GM18520 (cell line): ENCODE results near the gene PTGDS.

ENCODE experiments used
- ATAC-seq: cut with Tn5 transposase; IDR thresholded peaks from one replicate; pipeline ENCODE4 v1.9.1; 2021; ENCODE audit not compliant: unreplicated experiment

The PTGDS gene

DNA sequence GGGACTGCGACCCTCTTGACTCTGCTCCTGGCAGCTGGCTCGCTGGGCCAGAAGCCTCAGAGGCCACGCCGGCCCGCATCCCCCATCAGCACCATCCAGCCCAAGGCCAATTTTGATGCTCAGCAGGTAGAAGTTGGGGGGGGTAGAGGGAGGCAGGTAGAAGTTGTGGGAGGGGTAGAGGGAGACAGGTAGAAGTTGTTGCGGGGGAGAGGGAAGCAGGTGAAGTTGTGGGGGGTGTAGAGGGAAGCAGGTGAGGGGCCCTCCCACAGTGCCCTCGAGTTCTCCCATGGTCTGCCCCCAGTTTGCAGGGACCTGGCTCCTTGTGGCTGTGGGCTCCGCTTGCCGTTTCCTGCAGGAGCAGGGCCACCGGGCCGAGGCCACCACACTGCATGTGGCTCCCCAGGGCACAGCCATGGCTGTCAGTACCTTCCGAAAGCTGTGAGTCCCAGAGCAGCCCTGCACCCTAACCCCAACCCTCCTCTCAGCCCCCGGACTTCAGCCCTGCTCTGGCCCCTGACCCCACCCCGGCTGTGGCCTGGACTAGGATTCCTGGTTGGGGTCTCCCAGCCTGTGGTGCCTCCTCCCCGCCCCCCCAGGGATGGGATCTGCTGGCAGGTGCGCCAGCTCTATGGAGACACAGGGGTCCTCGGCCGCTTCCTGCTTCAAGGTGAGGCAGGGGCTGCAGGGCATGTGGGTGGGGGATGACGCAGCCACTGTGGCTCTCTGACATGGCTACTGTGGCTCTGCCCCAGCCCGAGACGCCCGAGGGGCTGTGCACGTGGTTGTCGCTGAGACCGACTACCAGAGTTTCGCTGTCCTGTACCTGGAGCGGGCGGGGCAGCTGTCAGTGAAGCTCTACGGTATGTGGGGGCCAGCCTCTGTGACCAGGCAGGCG, 31.7 kb upstream of the PTGDS start:
- no peak for ATAC-seq

DNA sequence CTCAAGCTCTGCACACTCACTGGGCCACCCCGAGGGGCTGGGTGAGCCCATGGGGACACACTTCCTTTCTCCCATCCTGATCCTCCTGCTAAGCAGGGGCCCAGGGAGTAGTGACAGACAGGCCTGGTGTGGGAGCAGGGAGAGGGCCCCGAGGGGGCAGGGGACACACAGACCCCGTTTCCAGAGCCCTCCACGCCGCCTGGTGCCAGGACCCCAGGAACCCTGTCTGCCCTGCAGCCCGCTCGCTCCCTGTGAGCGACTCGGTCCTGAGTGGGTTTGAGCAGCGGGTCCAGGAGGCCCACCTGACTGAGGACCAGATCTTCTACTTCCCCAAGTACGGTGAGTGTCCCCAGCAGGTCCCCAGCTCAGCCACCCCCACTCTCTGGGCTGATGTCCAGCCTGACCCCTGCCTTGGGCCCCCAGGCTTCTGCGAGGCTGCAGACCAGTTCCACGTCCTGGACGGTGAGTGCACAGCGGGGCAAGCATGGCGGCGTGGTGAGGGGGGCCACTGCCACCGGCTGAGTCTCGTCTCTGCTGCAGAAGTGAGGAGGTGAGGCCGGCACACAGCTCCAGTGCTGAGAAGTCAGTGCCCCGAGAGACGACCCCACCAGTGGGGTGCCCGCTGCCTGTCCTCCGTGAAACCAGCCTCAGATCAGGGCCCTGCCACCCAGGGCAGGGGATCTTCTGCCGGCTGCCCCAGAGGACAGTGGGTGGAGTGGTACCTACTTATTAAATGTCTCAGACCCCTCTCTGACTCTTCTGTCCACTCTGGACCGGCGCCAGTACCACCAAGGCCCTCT, 30.9 kb upstream of the PTGDS start:
- no peak for ATAC-seq

DNA sequence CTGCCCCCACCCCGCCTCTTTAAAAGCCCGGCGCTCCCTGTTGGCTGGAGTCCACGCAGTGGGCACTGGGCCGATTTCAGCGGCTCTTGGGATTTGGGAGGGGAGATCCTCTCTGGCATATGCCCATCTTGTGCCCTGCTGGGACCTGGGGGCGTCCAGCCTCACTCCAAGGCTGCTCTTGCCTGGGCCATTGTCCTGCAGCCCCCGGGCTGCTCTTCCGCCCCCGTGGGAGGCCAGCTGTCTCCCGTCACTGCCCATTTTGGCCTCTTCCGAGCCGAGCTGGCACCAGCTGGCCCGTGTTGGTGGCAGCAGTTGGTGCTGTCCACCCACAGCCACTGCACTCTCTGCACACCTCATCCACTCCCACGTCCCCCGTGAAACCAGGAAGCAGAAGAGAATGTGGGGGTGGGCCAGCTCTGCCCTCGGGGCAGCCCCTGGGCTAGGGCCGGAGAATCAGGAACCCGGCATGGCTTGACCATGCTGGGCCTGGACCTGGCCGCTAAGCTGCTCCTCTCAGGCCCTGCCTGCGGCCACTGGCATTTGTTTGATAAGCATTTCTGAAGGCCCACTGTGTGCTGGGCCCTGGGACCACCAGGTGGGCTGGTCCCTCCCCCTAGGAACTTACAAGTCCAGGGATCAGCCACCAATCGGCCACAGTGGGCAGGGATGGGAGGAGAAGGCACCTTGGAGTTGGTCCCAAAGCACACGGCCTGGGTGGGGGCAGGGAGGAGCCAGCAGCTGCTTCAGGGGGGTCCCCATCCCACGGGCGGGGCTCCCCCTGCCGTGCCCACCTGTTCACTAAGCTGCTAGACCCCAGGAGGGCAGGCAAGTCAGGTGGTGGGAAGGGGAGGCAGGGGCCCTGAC, 30.0 kb upstream of the PTGDS start:
- ATAC-seq, result no peak

DNA sequence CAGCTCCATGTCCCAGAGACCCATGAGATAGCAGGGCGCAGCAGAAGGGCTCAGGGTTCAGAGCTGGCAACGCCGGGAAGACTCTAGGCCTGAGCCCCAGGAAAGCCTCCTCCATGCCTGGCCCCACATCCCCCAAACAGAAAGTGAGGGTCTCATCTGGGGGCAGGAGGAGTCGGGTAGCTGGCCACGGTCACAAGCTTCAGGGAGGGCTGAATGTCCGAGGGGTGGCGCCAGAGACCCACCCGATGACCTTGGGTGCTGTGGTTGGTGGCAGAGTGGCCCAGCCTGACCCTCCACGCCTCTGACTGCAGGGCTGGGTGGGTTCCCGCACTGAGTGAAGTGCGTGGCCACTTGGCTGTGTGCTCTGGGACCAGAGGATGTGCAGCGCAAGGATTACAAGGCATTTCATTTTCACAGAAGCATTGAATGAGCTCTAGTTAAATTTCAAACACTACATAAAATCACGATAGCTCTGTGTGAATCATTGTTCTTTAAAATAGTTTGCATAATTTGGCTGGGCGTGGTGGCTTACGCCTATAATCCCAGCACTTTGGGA, 29.3 kb upstream of the PTGDS start:
- ATAC-seq, result no peak

DNA sequence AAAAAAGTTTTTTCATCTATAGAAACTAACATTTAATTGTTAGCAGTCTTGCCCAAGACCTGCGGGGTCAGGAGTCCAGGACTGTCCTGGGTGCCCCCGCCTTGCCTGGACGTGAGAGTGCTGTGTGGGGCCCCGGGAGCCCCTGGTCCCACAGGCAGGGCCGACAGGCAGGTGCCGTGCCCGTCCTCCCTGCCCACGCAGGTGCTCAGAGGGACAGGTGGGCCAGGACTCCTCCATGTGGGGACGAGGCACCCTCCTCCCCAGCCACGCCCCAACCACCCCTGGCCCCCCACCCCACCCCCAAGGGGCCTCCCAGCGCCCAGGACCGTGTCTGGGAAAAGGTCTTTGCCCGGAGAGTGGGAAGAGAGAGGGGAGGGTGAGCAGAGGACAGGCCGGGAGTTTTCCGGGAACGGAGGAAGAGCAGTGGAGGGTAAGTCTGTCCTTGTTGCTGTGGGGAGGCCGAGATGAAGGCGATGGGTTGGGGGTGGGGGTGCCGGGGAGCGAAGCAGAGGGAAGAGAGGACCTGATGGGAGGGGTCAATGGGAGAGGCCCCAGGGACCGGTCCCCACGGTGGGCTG, 28.0 kb upstream of the PTGDS start:
- no peak for ATAC-seq

DNA sequence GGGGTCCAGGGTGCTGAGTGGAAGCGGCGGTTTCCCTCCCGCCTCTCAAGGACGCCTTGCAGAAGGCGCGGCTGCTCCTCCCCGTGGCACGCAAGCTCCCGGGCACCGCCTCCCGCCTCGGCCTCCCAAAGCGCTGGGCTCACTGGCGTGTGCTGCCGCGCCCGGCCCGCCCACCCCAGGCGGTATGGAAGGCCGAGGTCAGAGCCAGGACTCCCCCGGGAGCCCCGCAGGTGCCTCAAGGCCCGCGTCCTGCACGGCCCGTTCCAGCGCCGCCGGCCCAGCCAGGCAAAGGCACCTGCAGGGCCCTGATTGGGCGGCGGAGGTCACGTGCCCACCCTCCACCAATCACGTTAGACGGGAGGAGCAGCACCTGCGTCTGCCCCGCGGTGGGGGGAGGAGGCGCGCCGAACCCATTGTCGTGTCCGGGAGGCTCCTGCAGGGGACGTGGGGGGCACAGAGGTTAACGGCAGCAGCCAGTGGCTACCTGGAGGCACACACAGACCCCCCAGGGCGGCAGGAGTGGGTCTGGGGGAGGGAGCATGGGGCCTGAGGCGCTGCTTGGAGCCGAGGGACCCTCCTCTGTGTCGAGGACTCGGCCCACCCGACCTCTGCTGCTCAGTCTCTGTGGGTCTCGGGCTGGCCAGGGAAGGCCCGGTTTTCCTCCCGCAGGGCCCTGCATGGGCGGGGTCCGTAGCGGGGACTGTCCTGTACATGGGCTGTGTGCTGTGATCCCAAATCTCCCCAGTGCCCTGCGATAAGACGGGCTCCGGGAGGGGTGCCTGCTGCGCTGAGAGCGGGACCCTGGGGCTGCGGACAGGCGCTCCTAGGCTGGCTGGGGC, 27.3 kb upstream of the PTGDS start:
- ATAC-seq, result peak; percentile 76

DNA sequence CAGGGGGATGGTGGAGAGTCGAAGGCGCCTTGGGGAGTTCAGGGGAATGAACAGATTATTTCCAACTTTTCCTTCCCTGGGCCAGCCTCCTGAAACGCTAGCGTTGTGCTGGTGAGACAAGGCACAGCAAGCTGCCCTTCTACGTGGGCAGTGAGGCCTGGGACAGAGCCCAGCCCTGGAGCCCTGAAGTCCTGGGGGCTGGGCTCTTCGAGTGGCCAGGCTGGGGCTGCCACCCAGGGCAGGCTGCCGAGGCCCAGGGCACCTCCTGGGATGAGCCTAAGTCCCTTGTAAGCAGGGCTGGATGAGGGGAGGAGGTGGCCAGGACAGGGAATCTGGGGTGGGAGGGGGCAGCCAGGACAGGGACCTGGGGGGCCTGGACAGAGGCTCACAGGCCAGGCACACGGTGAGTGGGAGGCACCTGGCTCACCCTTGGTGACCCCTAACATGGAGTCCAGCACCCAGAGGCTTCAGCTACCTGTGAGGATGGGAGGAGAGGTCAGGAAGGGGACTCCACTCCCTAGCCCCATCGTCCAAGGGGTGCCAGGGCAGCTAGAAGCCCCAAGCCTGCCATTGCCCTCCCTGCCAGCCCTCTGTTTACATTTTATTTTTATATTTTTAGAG, 26.5 kb upstream of the PTGDS start:
- ATAC-seq, result no peak

DNA sequence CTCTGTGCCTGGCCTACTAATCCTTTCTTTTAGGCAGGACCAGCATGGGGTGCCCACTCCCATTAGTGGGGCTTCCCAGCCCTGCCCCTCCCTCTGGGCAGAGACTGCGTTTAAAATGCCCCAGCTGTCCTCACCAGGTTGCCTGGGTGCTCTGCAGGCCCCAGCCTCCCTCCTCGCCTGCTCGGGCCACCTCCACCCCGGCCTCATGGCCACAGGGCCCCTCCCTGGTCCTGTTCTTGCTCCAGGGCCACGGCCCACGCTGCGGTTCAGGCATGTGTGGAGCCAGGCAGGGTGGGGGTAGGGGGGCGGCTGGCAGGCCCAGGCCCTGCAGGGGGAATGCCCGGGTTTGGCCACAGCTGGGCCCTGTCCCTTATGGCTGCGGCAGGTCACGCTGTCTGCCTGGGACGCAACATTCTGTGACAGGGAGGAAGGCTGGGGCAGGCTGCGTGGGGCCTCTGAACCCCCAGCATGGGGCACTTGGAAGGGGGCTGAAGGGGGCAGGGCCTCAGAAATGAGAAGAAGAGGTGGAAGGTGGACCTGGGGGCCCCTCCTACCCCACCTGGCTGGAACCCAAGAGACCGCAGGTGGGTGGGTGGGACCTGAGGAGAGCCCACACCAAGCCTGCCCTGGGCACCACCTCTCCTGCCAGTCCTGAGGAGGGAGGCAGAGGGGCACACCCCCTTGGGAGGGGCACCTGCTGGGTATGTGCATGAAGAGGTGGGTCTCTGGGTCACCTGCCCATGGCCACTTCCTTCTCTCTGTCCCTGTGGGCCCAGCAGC, 25.6 kb upstream of the PTGDS start, which contains the start of gene LCN12:
Gene LCN12, plus strand, starts transcription at position 733 of the 780 bp plus-strand sequence. CDS start 55 bp downstream, outside the sequence.
- no peak for ATAC-seq

DNA sequence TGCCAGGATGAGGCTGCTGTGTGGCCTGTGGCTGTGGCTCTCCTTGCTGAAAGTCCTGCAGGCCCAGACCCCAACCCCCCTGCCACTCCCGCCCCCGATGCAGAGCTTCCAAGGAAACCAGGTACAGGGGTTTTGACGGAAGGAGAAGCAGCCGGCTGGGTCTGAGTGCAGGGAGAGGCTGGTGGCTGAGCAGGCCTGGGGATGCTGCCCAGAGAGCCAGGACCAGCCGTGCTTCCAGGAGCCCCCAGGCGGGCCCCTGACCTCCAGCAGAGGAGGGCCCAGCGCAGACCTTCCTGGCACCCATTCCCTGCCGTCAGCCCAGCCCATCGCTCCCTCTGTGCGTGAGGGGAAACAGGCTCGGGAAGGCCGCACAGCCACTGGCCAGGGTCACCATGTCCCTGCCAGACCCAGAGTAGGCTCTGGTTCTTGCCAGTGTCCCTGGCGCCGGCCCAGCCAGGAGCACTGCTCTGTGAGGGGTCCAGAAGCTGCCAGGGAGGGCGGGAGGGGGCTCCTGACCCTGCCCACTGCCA, 24.9 kb upstream of the PTGDS start:
- no peak for ATAC-seq

DNA sequence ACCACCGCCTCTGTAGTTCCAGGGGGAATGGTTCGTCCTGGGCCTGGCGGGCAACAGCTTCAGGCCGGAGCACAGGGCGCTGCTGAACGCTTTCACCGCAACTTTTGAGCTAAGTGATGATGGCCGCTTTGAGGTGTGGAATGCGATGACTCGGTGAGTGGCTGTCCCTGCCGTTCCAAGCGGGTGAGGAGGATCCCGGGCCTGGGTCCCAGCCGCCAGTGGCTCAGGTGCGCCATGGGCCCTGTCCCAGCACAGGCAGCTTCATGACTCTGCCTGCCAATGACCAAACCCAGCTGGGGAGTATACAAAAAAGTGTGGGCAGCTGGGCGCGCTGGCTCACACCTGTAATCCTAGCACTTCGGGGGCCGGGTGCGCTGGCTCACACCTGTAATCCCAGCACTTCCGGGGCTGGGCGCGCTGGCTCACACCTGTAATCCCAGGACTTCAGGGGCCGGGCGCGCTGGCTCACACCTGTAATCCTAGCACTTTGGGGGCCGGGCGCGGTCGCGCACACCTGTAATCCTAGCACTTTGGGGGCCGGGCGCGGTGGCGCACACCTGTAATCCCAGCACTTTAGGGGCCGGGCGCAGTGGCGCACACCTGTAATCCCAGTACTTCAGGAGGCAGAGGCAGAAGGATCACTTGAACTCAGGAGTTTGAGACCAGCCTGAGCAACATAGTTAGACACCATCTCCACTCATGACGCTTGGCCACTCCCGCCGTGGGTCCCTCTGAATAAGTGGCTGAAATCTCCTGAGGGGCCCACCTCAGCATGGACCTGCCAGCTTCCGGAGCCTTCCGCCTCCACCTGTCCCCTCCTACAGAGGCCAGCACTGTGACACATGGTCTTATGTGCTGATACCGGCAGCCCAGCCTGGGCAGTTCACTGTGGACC, 24.2 kb upstream of the PTGDS start:
- no peak for ATAC-seq

DNA sequence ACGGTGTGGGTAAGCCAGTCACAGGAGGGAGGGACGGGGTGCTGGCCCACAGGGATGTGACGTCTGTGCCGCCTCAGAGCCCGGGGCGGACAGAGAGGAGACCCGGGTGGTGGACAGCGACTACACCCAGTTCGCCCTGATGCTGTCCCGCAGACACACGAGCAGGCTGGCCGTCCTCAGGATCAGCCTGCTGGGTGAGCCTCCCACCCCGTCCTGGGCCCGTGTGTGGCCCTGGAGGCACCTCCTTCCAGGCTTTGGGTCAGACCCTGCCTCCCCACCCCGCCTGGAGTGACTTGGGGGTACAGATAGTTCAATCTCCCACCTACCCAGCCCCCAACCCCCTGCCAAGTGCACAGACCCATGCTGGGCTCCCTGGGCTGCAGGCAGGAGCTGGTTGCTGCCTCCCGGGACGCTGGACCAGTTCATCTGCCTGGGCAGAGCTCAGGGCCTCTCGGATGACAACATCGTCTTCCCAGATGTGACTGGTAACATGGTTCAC, 23.5 kb upstream of the PTGDS start:
- no peak for ATAC-seq

DNA sequence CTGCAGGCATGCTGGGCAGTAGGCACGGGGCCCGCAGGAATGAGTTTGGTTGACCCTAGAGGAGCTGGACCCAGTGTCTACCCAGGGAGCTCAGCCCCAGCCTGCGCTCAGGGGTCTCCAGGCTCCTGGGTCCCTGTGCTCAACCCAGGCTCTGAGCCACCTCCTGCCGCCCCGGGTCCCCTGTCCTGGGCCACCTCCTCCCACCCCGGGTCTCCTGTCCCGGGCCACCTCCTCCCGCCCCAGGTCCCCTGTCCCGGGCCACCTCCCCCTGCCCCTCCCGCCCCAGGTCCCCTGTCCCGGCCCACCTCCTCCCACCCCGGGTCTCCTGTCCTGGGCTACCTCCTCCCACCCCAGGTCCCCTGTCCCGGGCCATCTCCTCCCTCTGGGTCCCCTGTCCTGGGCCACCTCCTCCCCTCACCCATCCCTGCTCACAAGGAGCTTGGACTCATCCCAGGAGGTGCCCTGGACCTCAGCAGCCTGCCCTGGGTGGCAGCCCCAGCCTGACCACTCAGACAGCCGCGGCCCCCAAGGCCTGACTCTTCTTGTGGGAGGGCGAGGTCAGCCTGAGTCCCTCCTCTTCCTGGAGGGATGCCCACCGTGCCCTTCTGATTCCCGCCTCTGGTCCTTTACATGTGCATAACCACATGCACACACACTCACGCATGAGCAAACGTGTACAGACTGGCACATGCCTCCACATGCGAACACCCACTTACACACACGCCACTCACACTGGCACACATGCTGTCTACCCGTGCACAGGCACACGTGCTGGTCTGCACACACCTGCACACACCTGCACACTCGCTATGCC, 22.8 kb upstream of the PTGDS start:
- ATAC-seq, result no peak

DNA sequence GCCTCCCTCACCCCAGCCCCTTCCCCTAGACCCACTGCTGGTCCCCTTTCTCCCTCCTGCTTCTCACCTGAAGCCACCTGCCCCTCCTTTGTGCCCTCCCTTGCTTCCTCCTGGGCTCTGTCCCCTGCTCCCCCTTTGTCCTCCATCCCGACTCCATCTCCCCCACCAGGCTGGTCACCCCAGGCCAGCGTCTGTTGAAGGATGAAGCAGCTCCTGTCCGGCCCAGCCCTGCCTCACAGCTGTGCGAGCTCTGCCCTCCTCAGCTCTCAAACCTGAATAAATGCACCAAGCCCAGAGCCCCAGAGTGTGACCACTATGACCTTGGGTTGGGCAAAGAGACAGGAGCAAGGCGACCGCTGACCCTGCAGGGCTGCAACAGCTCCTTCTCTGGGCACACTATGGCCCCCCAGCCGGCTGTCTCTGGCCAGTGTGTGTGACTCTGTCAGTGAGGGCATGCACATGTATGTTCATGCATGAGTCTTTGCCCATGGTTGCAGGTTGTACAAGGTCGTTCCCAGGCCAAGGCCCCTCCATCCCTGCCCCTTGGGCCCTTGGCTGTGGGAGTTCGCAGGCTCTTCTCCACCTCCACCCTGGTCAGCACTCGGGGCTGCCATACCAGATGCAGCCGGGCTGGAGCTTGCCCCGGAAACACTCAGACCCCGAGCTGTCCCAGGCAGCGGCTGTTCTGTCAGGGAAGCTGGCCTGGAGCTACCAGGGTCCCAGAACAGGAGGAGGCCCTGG, 21.9 kb upstream of the PTGDS start:
- ATAC-seq, result no peak

DNA sequence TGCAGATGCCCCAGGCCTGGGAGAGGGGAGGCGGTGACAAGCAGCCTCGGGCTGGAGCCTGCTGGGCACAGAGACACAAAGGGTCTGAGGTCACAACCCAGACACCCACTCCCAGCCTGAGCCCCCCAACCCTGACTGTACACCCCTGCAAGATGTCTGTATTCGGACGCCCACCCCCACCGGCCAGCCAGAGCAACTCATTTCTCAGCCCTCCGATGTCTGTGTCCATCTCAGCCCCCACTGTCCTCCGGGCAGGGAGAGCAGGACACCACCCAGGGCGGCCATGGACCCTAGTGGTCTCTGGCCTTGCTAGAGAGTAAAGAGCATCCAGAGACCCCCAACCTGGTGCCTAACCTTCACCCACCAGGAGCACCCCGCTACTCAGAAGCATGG, 21.4 kb upstream of the PTGDS start:
- ATAC-seq, result no peak

DNA sequence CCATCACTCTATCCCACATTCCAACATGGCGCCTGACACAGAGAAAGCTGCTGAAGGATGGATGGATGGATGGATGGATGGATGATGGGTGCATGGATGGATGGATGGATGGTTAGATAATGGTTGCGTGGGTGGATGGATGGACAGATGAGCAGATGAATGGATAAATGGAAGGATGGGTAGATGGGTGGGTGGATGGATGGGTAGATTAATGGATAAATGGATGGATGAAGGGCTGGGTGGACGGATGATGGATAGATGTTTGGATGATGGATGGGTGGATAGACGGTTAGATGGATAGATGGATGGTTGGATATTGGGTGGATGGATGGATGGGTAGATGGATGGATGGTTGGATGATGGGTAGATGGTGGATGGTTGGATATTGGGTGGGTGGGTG, 20.7 kb upstream of the PTGDS start:
- no peak for ATAC-seq
